HepG2 (cell line): ENCODE measurements around the gene ZDHHC19. TPM values are rescaled to one million over a fixed set of nuclear protein-coding genes. Genes with fewer than 3 reads are reported as not detected.

Experiments
- GATAD2A ChIP-seq: IDR thresholded peaks from 2 replicates; pipeline ENCODE4 v1.6.1; 2016
- GTF3A ChIP-seq: sonication (generic); formaldehyde crosslinking; conservative IDR thresholded peaks from 2 replicates; pipeline ENCODE4 v1.4.0; 2020; ENCODE audit warnings: mild to moderate bottlenecking, missing genetic modification reagents
- KDM5B ChIP-seq: sonication (generic); formaldehyde crosslinking; IDR thresholded peaks from 2 replicates; pipeline ENCODE4 v1.4.0; 2020; ENCODE audit warnings: missing genetic modification reagents, mild to moderate bottlenecking, borderline replicate concordance
- NCOA1 ChIP-seq: sonication (generic); formaldehyde crosslinking; IDR thresholded peaks from 2 replicates; pipeline ENCODE4 v1.9.0; 2021; ENCODE audit warnings: missing genetic modification reagents
- RELA ChIP-seq: sonication (generic); formaldehyde crosslinking; IDR thresholded peaks from 2 replicates; pipeline ENCODE4 v1.4.0; 2020; ENCODE audit warnings: missing genetic modification reagents
- SMAD9 ChIP-seq: sonication (generic); formaldehyde crosslinking; IDR thresholded peaks from 2 replicates; pipeline ENCODE4 v1.5.1; 2020; ENCODE audit warnings: mild to moderate bottlenecking, missing genetic modification reagents
- SNAI1 ChIP-seq: sonication (generic); formaldehyde crosslinking; IDR thresholded peaks from 2 replicates; pipeline ENCODE4 v1.5.0; 2020; ENCODE audit warnings: mild to moderate bottlenecking, missing genetic modification reagents, borderline replicate concordance
- SRSF9 ChIP-seq: fragments of 200-400 bp; formaldehyde crosslinking; IDR thresholded peaks from 2 replicates; pipeline ENCODE4 v1.6.1; 2018; ENCODE audit warnings: borderline replicate concordance, mild to moderate bottlenecking, low read depth, low read length; ENCODE audit not compliant: insufficient read depth, poor library complexity, severe bottlenecking
- TBX3 ChIP-seq: fragments of 450-650 bp; IDR thresholded peaks from 2 replicates; pipeline ENCODE4 v1.6.1; 2017; ENCODE audit warnings: antibody characterized with exemption, mild to moderate bottlenecking, inconsistent platforms, borderline replicate concordance
- THYN1 ChIP-seq: sonication (generic); formaldehyde crosslinking; IDR thresholded peaks from 2 replicates; pipeline ENCODE4 v1.8.1; 2023; ENCODE audit warnings: low read depth, mild to moderate bottlenecking, moderate library complexity, missing genetic modification reagents, borderline replicate concordance
- ZNF530 ChIP-seq: sonication (generic); formaldehyde crosslinking; IDR thresholded peaks from 2 replicates; pipeline ENCODE4 v1.5.0; 2020; ENCODE audit warnings: low read depth, mild to moderate bottlenecking, missing genetic modification reagents
- ZNF772 ChIP-seq: sonication (generic); formaldehyde crosslinking; IDR thresholded peaks from 2 replicates; pipeline ENCODE4 v1.5.0; 2020; ENCODE audit warnings: mild to moderate bottlenecking, missing genetic modification reagents
- polyA plus RNA-seq, 8 experiments: library from polyadenylated mRNA; depleted of rRNA in 3 of 8; stranded (reverse) in 7 of 8; unstranded in 1 of 8; fragments of >200 nt; fragmentation: Illumina TruSeq in 4 of 8; extraction: Trizol in 4 of 8; gene quantifications; 2 replicates each; pipeline versions ENCODE4 v1.2.1 to v1.2.3, GENCODE V29; 2011 to 2016; ENCODE audit warnings: low read depth in 4 of 8, missing spikeins in 1 of 8, mixed read lengths in 1 of 8; ENCODE audit not compliant: insufficient read depth in 1 of 8
- total RNA-seq, 5 experiments: library from RNA; depleted of rRNA; stranded (reverse); fragments of >200 nt; fragmentation: Illumina TruSeq; extraction: Trizol; gene quantifications; 2 replicates each; pipeline ENCODE4 v1.2.3, GENCODE V29; 2016; ENCODE audit warnings: low read depth in 1 of 5
- TF ChIP-seq, protein P1 (sequence below): sonication (generic); formaldehyde crosslinking; IDR thresholded peaks from 2 replicates; pipeline ENCODE4 v1.4.0; 2020; ENCODE audit warnings: mild to moderate bottlenecking, missing genetic modification reagents, borderline replicate concordance
- TF ChIP-seq, protein P2 (sequence below): sonication (generic); formaldehyde crosslinking; IDR thresholded peaks from 2 replicates; pipeline ENCODE4 v1.4.0; 2020; ENCODE audit warnings: mild to moderate bottlenecking, low read depth, missing genetic modification reagents
- TF ChIP-seq, protein P3 (sequence below): sonication (generic); formaldehyde crosslinking; IDR thresholded peaks from 2 replicates; pipeline ENCODE4 v1.4.0; 2020; ENCODE audit warnings: mild to moderate bottlenecking, missing genetic modification reagents
- TF ChIP-seq, protein P4 (sequence below): sonication (generic); formaldehyde crosslinking; IDR thresholded peaks from 2 replicates; pipeline ENCODE4 v1.4.0; 2020; ENCODE audit warnings: missing genetic modification reagents
- TF ChIP-seq, protein P5 (sequence below): IDR thresholded peaks from 2 replicates; pipeline ENCODE4 v1.6.1; 2012; ENCODE audit warnings: low read depth, low read length, improper control_type of control experiment
- TF ChIP-seq, protein P6 (sequence below): sonication (generic); formaldehyde crosslinking; IDR thresholded peaks from 2 replicates; pipeline ENCODE4 v1.4.0; 2020; ENCODE audit warnings: missing genetic modification reagents

Gene ZDHHC19
- total and polyA plus RNA-seq, 2 of the 13 experiments (the other 11 are each of a cell fraction or from before 2014, with no cell fraction given): 0.22 to 0.53 TPM

DNA sequence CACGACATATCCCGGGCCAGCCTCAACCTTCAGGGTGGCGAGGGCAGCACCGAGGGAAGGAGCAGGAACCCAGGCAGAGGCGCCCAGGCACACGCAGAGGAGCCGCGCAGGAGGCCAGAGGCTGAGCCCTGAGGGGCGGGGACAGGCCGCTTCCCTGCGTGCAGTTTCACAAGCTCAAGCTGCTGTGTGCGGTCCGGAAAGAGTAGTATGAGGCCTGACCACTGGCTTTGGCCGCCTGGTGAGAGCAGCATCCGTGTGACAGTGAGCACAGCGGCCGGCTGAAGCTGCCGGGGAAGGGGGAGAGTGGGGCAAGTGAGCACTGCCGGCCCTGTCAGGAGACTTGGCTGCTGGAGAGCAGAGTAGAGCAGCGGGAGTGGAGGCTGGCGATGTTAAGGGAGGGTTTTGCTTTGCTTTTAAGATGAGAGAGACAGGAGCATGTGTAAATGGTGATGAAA is 8.7 kb downstream of the ZDHHC19 start (continued):
- TF ChIP-seq, protein P1, sequence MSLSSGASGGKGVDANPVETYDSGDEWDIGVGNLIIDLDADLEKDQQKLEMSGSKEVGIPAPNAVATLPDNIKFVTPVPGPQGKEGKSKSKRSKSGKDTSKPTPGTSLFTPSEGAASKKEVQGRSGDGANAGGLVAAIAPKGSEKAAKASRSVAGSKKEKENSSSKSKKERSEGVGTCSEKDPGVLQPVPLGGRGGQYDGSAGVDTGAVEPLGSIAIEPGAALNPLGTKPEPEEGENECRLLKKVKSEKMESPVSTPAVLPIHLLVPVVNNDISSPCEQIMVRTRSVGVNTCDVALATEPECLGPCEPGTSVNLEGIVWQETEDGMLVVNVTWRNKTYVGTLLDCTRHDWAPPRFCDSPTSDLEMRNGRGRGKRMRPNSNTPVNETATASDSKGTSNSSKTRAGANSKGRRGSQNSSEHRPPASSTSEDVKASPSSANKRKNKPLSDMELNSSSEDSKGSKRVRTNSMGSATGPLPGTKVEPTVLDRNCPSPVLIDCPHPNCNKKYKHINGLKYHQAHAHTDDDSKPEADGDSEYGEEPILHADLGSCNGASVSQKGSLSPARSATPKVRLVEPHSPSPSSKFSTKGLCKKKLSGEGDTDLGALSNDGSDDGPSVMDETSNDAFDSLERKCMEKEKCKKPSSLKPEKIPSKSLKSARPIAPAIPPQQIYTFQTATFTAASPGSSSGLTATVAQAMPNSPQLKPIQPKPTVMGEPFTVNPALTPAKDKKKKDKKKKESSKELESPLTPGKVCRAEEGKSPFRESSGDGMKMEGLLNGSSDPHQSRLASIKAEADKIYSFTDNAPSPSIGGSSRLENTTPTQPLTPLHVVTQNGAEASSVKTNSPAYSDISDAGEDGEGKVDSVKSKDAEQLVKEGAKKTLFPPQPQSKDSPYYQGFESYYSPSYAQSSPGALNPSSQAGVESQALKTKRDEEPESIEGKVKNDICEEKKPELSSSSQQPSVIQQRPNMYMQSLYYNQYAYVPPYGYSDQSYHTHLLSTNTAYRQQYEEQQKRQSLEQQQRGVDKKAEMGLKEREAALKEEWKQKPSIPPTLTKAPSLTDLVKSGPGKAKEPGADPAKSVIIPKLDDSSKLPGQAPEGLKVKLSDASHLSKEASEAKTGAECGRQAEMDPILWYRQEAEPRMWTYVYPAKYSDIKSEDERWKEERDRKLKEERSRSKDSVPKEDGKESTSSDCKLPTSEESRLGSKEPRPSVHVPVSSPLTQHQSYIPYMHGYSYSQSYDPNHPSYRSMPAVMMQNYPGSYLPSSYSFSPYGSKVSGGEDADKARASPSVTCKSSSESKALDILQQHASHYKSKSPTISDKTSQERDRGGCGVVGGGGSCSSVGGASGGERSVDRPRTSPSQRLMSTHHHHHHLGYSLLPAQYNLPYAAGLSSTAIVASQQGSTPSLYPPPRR (CRISPR knock-in tag): no peak
- TF ChIP-seq SMAD9 (CRISPR knock-in tag) (no peak), GATAD2A (CRISPR knock-in tag) (peak; percentile 33; the same call in 1 of the 2 replicates), THYN1 (no peak), ZNF530 (CRISPR knock-in tag) (no peak), TBX3 (no peak), RELA (CRISPR knock-in tag) (no peak), SRSF9 (no peak), ZNF772 (CRISPR knock-in tag) (0 out of 2 replicates have a peak, but pooled peaks have one; percentile 61), KDM5B (no peak; the same call in 1 of the 2 replicates), SNAI1 (CRISPR knock-in tag) (no peak), NCOA1 (CRISPR knock-in tag) (no peak), GTF3A (CRISPR knock-in tag) (no peak)
- TF ChIP-seq, protein P2, sequence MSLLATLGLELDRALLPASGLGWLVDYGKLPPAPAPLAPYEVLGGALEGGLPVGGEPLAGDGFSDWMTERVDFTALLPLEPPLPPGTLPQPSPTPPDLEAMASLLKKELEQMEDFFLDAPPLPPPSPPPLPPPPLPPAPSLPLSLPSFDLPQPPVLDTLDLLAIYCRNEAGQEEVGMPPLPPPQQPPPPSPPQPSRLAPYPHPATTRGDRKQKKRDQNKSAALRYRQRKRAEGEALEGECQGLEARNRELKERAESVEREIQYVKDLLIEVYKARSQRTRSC (CRISPR knock-in tag): no peak
- TF ChIP-seq, protein P3, sequence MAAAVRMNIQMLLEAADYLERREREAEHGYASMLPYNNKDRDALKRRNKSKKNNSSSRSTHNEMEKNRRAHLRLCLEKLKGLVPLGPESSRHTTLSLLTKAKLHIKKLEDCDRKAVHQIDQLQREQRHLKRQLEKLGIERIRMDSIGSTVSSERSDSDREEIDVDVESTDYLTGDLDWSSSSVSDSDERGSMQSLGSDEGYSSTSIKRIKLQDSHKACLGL: 0 out of 2 replicates have a peak, but pooled peaks have one; percentile 51
- TF ChIP-seq, protein P4, sequence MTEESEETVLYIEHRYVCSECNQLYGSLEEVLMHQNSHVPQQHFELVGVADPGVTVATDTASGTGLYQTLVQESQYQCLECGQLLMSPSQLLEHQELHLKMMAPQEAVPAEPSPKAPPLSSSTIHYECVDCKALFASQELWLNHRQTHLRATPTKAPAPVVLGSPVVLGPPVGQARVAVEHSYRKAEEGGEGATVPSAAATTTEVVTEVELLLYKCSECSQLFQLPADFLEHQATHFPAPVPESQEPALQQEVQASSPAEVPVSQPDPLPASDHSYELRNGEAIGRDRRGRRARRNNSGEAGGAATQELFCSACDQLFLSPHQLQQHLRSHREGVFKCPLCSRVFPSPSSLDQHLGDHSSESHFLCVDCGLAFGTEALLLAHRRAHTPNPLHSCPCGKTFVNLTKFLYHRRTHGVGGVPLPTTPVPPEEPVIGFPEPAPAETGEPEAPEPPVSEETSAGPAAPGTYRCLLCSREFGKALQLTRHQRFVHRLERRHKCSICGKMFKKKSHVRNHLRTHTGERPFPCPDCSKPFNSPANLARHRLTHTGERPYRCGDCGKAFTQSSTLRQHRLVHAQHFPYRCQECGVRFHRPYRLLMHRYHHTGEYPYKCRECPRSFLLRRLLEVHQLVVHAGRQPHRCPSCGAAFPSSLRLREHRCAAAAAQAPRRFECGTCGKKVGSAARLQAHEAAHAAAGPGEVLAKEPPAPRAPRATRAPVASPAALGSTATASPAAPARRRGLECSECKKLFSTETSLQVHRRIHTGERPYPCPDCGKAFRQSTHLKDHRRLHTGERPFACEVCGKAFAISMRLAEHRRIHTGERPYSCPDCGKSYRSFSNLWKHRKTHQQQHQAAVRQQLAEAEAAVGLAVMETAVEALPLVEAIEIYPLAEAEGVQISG: no peak
- TF ChIP-seq, protein P5, sequence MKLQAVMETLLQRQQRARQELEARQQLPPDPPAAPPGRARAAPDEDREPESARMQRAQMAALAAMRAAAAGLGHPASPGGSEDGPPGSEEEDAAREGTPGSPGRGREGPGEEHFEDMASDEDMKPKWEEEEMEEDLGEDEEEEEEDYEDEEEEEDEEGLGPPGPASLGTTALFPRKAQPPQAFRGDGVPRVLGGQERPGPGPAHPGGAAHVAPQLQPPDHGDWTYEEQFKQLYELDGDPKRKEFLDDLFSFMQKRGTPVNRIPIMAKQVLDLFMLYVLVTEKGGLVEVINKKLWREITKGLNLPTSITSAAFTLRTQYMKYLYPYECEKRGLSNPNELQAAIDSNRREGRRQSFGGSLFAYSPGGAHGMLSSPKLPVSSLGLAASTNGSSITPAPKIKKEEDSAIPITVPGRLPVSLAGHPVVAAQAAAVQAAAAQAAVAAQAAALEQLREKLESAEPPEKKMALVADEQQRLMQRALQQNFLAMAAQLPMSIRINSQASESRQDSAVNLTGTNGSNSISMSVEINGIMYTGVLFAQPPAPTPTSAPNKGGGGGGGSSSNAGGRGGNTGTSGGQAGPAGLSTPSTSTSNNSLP: no peak
- TF ChIP-seq, protein P6, sequence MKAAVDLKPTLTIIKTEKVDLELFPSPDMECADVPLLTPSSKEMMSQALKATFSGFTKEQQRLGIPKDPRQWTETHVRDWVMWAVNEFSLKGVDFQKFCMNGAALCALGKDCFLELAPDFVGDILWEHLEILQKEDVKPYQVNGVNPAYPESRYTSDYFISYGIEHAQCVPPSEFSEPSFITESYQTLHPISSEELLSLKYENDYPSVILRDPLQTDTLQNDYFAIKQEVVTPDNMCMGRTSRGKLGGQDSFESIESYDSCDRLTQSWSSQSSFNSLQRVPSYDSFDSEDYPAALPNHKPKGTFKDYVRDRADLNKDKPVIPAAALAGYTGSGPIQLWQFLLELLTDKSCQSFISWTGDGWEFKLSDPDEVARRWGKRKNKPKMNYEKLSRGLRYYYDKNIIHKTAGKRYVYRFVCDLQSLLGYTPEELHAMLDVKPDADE (CRISPR knock-in tag): no peak
